ENCODE data around the gene AHCTF1. TPM values are rescaled to one million over a fixed set of nuclear protein-coding genes. Genes with fewer than 3 reads are reported as not detected.

AHCTF1 gene
- total and polyA plus RNA-seq, 10 of the 15 experiments (the other 5 are each of a cell fraction or from before 2014, with no cell fraction given): 3.4 to 45.5 (median 17.8) TPM

- Histone ChIP-seq H3K36me3 (ENCODE audit: control insufficient read depth in 2 of 2, insufficient read depth in 2 of 2, low read length in 1 of 2) (no peaks in the 10 kb centered on the region), H3K9me3 (replicated peaks; ENCODE audit: control insufficient read depth, insufficient read depth, low read length) (no peaks in the 10 kb centered on the region), H3K4me2 (ENCODE audit: control insufficient read depth, insufficient read depth) (no peak overlapping the region), H3K79me2 (ENCODE audit: control insufficient read depth, insufficient read depth, low read length) (no peaks in the 10 kb centered on the region), H3K27me3 (replicated peaks in 1 of 2; ENCODE audit: control insufficient read depth in 2 of 2, insufficient read depth in 2 of 2, low read length in 1 of 2) (no peaks in the 10 kb centered on the region), H2AFZ (ENCODE audit: control insufficient read depth, low read depth, low read length) (no peak overlapping the region), H3K27ac (ENCODE audit: control insufficient read depth, insufficient read depth) (no peak overlapping the region), H3K4me1 (ENCODE audit: control insufficient read depth, insufficient read depth, low read length) (no peaks in the 10 kb centered on the region), H4K20me1 (ENCODE audit: control insufficient read depth, insufficient read depth) (no peaks in the 10 kb centered on the region), H3K4me3 (no peak overlapping the region), H3K9ac (ENCODE audit: control insufficient read depth, insufficient read depth, low read length) (no peak overlapping the region)
- DNase-seq (ENCODE audit: low read depth, low spot score): no peak
- intact Hi-C loops (cut with micrococcal nuclease; ENCODE audit: unreplicated experiment): no loop called here
- in situ Hi-C loops (cut with MboI): no loop called here
- WGBS (ENCODE audit: insufficient coverage, insufficient replicate concordance, low lambda C conversion rate, missing lambda C conversion rate): 52% methylated on average over 22 of the region's 22 CpGs
- no peak for FAIRE-seq
- no peak for TF ChIP-seq ZNF217 (IDR thresholded peaks at IDR 0.05)
- no peak for TF ChIP-seq BACH1 (IDR thresholded peaks at IDR 0.05; ENCODE audit: borderline replicate concordance)
- no peak for TF ChIP-seq EGR1 (IDR thresholded peaks at IDR 0.05; ENCODE audit: borderline replicate concordance in 1 of 2, low read depth in 2 of 2, low read length in 2 of 2)
- no peak for TF ChIP-seq PAX5 (IDR thresholded peaks at IDR 0.05; ENCODE audit: borderline replicate concordance, low read depth, low read length)
- TF ChIP-seq DPF2 (IDR thresholded peaks at IDR 0.05): no peak
- TF ChIP-seq SPI1 (IDR thresholded peaks at IDR 0.05; ENCODE audit: borderline replicate concordance, insufficient read depth, low read depth, low read length): no peak
- TF ChIP-seq NRF1 (conservative IDR thresholded peaks at IDR 0.05; ENCODE audit: low read depth, low read length): no peak
- ChIA-PET SMC1A (ENCODE audit: uncharacterized antibody, unreplicated experiment) (no interaction called here), POLR2A (no interaction called here), RAD21 (ENCODE audit: unreplicated experiment) (no interaction called here), CTCF (no interaction called here)
- peak; percentile 27; the same call in 2 of the 3 replicates for ATAC-seq
- no TSS peak for BruUV-seq (replicated peaks)
Measured at GRCh38 chr1:246798606-246799496, 132.9 kb downstream of the AHCTF1 start.

GRCh38 chr1:246798107-246798506, 133.6 kb downstream of the AHCTF1 start:
- Histone ChIP-seq H3K27me3 (replicated peaks in 1 of 2; ENCODE audit: control insufficient read depth in 2 of 2, insufficient read depth in 2 of 2, low read length in 1 of 2) (no peaks in the 10 kb centered on the region), H3K27ac (ENCODE audit: control insufficient read depth, insufficient read depth) (no peak overlapping the region), H3K4me1 (ENCODE audit: control insufficient read depth, insufficient read depth, low read length) (no peaks in the 10 kb centered on the region), H3K9me3 (replicated peaks; ENCODE audit: control insufficient read depth, insufficient read depth, low read length) (no peaks in the 10 kb centered on the region), H3K9ac (ENCODE audit: control insufficient read depth, insufficient read depth, low read length) (no peak overlapping the region), H3K79me2 (ENCODE audit: control insufficient read depth, insufficient read depth, low read length) (no peaks in the 10 kb centered on the region), H4K20me1 (ENCODE audit: control insufficient read depth, insufficient read depth) (no peaks in the 10 kb centered on the region), H3K4me2 (ENCODE audit: control insufficient read depth, insufficient read depth) (no peak overlapping the region), H3K36me3 (ENCODE audit: control insufficient read depth in 2 of 2, insufficient read depth in 2 of 2, low read length in 1 of 2) (no peaks in the 10 kb centered on the region), H3K4me3 (no peak overlapping the region), H2AFZ (ENCODE audit: control insufficient read depth, low read depth, low read length) (no peak overlapping the region)
- FAIRE-seq: no peak
- in situ Hi-C loops (cut with MboI): no loop called here
- POLR2A ChIA-PET: no interaction called here
- no peak for DNase-seq (ENCODE audit: low read depth, low spot score)
- SMC1A ChIA-PET (ENCODE audit: uncharacterized antibody, unreplicated experiment): no interaction called here
- no peak for ATAC-seq
- no TSS peak for BruUV-seq (replicated peaks)
- intact Hi-C loops (cut with micrococcal nuclease; ENCODE audit: unreplicated experiment): no loop called here
- CTCF ChIA-PET: no interaction called here
- no peak for TF ChIP-seq EP300 (IDR thresholded peaks at IDR 0.05; ENCODE audit: borderline replicate concordance in 1 of 2, control insufficient read depth in 1 of 2, low read depth in 2 of 2, low read length in 2 of 2)
- TF ChIP-seq BCL3 (IDR thresholded peaks at IDR 0.05; ENCODE audit: borderline replicate concordance, insufficient read depth, low read depth, low read length, poor library complexity, severe bottlenecking): peak; percentile 24
- RAD21 ChIA-PET (ENCODE audit: unreplicated experiment): no interaction called here
- WGBS (ENCODE audit: insufficient coverage, insufficient replicate concordance, low lambda C conversion rate, missing lambda C conversion rate): 10% methylated on average over 4 of the region's 4 CpGs
